Activated CD4-positive, alpha-beta T cell treated with anti-CD3 and anti-CD28 coated beads, Interleukin-2, Interleukin-4, amounts not matched to agents 100 ng/mL and 50 ng/mL, durations not matched to agents 16 hours and 8 hours (primary cell): Measurements from ENCODE around the gene ADGRD1.

Experiments
- DNase-seq: peaks from one replicate; pipeline ENCODE4 v3.0.0-alpha.2; 2020; ENCODE audit warnings: low spot score

ADGRD1 gene

GRCh38 chr12:130966443-130967030 is 12.8 kb downstream of the ADGRD1 start:
- DNase-seq: no peak

- no peak for DNase-seq
Measured at GRCh38 chr12:130967636-130968035, 13.9 kb downstream of the ADGRD1 start.

- DNase-seq: no peak
Measured at GRCh38 chr12:130968611-130969010, 14.9 kb downstream of the ADGRD1 start.

- DNase-seq: no peak
Measured at GRCh38 chr12:130969223-130969622, 15.5 kb downstream of the ADGRD1 start.

- no peak for DNase-seq
Measured at GRCh38 chr12:130970165-130970907, 16.6 kb downstream of the ADGRD1 start.

- DNase-seq: no peak
Measured at GRCh38 chr12:130970908-130971233, 17.2 kb downstream of the ADGRD1 start.

- DNase-seq: no peak
Measured at GRCh38 chr12:130971925-130972585, 18.3 kb downstream of the ADGRD1 start.

- no peak for DNase-seq
Measured at GRCh38 chr12:130972586-130972950, 18.9 kb downstream of the ADGRD1 start.

GRCh38 chr12:130973109-130973508 is 19.4 kb downstream of the ADGRD1 start:
- no peak for DNase-seq

GRCh38 chr12:130973906-130974305 is 20.2 kb downstream of the ADGRD1 start:
- no peak for DNase-seq

GRCh38 chr12:130975116-130975515 is 21.4 kb downstream of the ADGRD1 start:
- DNase-seq: no peak

- DNase-seq: no peak
Measured at GRCh38 chr12:130976171-130976720, 22.5 kb downstream of the ADGRD1 start.

GRCh38 chr12:130977046-130977742 is 23.5 kb downstream of the ADGRD1 start:
- DNase-seq: no peak

GRCh38 chr12:130977743-130978095 is 24.0 kb downstream of the ADGRD1 start:
- no peak for DNase-seq

GRCh38 chr12:130978785-130979184 is 25.1 kb downstream of the ADGRD1 start:
- no peak for DNase-seq

- DNase-seq: no peak
Measured at GRCh38 chr12:130981074-130981742, 27.5 kb downstream of the ADGRD1 start.

GRCh38 chr12:130981911-130982310 is 28.2 kb downstream of the ADGRD1 start:
- no peak for DNase-seq

GRCh38 chr12:130982565-130983225 is 29.0 kb downstream of the ADGRD1 start:
- no peak for DNase-seq

- DNase-seq: no peak
Measured at GRCh38 chr12:130983328-130984017, 29.8 kb downstream of the ADGRD1 start.

GRCh38 chr12:130984183-130985058 is 30.7 kb downstream of the ADGRD1 start:
- no peak for DNase-seq
